ENCODE data around the gene C9orf72.
"Not testable (repeated sequence)": the region's sequence is repeated elsewhere in the genome, so short reads cannot be mapped to it uniquely, and the experiment has no call there.

Gene C9orf72, protein sequence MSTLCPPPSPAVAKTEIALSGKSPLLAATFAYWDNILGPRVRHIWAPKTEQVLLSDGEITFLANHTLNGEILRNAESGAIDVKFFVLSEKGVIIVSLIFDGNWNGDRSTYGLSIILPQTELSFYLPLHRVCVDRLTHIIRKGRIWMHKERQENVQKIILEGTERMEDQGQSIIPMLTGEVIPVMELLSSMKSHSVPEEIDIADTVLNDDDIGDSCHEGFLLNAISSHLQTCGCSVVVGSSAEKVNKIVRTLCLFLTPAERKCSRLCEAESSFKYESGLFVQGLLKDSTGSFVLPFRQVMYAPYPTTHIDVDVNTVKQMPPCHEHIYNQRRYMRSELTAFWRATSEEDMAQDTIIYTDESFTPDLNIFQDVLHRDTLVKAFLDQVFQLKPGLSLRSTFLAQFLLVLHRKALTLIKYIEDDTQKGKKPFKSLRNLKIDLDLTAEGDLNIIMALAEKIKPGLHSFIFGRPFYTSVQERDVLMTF

DNA sequence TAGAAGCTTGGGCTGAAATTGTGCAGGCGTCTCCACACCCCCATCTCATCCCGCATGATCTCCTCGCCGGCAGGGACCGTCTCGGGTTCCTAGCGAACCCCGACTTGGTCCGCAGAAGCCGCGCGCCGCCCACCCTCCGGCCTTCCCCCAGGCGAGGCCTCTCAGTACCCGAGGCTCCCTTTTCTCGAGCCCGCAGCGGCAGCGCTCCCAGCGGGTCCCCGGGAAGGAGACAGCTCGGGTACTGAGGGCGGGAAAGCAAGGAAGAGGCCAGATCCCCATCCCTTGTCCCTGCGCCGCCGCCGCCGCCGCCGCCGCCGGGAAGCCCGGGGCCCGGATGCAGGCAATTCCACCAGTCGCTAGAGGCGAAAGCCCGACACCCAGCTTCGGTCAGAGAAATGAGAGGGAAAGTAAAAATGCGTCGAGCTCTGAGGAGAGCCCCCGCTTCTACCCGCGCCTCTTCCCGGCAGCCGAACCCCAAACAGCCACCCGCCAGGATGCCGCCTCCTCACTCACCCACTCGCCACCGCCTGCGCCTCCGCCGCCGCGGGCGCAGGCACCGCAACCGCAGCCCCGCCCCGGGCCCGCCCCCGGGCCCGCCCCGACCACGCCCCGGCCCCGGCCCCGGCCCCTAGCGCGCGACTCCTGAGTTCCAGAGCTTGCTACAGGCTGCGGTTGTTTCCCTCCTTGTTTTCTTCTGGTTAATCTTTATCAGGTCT, at the start of gene C9orf72:
C9orf72 (minus strand) TSS at position 564 of the 716 bp plus-strand sequence. CDS start 6,361 bp downstream, outside the sequence.
- H3K9me3 ChIP-seq (ENCODE audit: insufficient read depth, low read depth, low read length) = peaks cover under 1% of the 10 kb centered on the region; the same call in 1 of the 2 replicates
- H3K36me3 ChIP-seq (ENCODE audit: insufficient read depth, low read depth, low read length) = no peaks in the 10 kb centered on the region
- peak within 1 kb of the TSS; percentile 89 for H3K9ac ChIP-seq (ENCODE audit: low read depth, low read length)
- H3K27ac ChIP-seq (ENCODE audit: low read length) = peak within 1 kb of the TSS; percentile 28
- peaks cover 7% of the 10 kb centered on the region; the same call in 1 of the 2 replicates for H3K27me3 ChIP-seq (ENCODE audit: insufficient read depth, low read length)
- peak within 1 kb of the TSS; percentile 99 for H3K4me3 ChIP-seq (ENCODE audit: low read length)
- H3K4me1 ChIP-seq (ENCODE audit: insufficient read depth, low read length) = peaks cover 13% of the 10 kb centered on the region; the same call in 1 of the 2 replicates

DNA sequence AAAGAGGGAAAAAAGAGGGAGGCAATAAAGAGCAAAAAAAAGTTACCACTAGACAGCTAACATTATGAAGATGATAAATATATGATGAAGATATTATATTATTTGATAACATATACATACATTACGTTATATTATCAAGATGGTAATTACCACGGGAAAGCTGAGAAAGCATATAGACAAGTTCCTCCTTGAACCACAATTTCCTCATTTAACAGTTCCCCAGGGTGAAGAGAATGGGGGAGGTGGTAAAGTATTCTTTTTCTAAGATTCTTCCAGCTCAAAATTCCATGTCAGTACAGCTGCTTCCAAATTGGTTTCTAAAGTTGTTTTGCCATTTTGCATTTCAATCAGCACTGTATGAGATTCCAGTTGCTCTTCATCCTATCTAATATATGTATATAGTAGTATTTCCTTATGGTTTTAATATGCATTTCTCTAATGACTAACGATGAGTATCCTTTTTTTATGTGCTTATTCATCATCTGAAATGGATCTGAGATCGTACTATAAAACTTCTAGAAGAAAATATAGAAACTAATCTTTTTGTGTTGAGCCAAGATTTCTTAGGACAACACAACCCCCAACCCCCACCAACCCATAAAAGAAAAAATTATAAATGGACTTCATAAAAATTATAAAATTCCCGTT, 49.5 kb upstream of the C9orf72 start:
- H3K27ac ChIP-seq (ENCODE audit: low read length) = no peak overlapping the region

DNA sequence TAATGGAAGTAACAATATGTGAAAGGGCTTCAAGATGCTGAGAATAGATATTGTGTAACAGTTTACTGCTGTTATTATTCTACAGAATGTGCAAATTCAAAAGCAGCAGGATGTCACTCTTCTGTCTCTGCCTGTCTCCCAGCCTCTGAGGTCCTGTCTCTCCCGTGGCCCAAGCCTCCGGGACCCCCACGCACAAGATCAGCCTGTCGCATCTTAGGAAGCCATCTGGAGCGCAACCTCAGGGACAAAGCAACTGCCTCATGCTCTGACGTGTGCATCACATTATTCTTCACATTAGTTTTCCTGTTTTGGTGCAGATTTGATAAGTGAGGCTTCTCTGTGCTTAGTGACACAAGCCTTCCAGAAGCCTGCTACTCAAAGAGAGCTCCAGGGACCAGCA, 46.5 kb upstream of the C9orf72 start:
- Histone ChIP-seq H3K4me3 (ENCODE audit: low read length) (no peak overlapping the region), H3K9ac (ENCODE audit: low read depth, low read length) (no peak overlapping the region), H3K27ac (ENCODE audit: low read length) (no peak overlapping the region), H3K27me3 (ENCODE audit: insufficient read depth, low read length) (no peaks in the 10 kb centered on the region), H3K4me1 (ENCODE audit: insufficient read depth, low read length) (no peaks in the 10 kb centered on the region), H3K36me3 (ENCODE audit: insufficient read depth, low read depth, low read length) (no peaks in the 10 kb centered on the region), H3K9me3 (ENCODE audit: insufficient read depth, low read depth, low read length) (no peaks in the 10 kb centered on the region)

More for the DNA sequence above, 49.5 kb upstream of the C9orf72 start:
- 0 out of 2 replicates have a peak, but pooled peaks cover 3% of the 10 kb centered on the region for H3K4me1 ChIP-seq (ENCODE audit: insufficient read depth, low read length)
- H3K36me3 ChIP-seq (ENCODE audit: insufficient read depth, low read depth, low read length) = no peaks in the 10 kb centered on the region
- H3K9ac ChIP-seq (ENCODE audit: low read depth, low read length) = no peak overlapping the region
- H3K9me3 ChIP-seq (ENCODE audit: insufficient read depth, low read depth, low read length) = no peaks in the 10 kb centered on the region
- no peak overlapping the region for H3K4me3 ChIP-seq (ENCODE audit: low read length)
- H3K27me3 ChIP-seq (ENCODE audit: insufficient read depth, low read length) = 0 out of 2 replicates have a peak, but pooled peaks cover 5% of the 10 kb centered on the region

- Histone ChIP-seq H3K9ac (ENCODE audit: low read depth, low read length) (no peak overlapping the region), H3K4me3 (ENCODE audit: low read length) (no peak overlapping the region), H3K4me1 (ENCODE audit: insufficient read depth, low read length) (no peaks in the 10 kb centered on the region), H3K27me3 (ENCODE audit: insufficient read depth, low read length) (no peaks in the 10 kb centered on the region), H3K36me3 (ENCODE audit: insufficient read depth, low read depth, low read length) (no peaks in the 10 kb centered on the region), H3K9me3 (ENCODE audit: insufficient read depth, low read depth, low read length) (no peaks in the 10 kb centered on the region), H3K27ac (ENCODE audit: low read length) (no peak overlapping the region)
Observed at GRCh38 chr9:27618066-27618465, 44.8 kb upstream of the C9orf72 start.

- no peak overlapping the region for H3K9ac ChIP-seq (ENCODE audit: low read depth, low read length)
- H3K4me3 ChIP-seq (ENCODE audit: low read length) = no peak overlapping the region
- H3K4me1 ChIP-seq (ENCODE audit: insufficient read depth, low read length) = no peaks in the 10 kb centered on the region
- no peaks in the 10 kb centered on the region for H3K9me3 ChIP-seq (ENCODE audit: insufficient read depth, low read depth, low read length)
- no peaks in the 10 kb centered on the region for H3K36me3 ChIP-seq (ENCODE audit: insufficient read depth, low read depth, low read length)
- no peak overlapping the region for H3K27ac ChIP-seq (ENCODE audit: low read length)
- H3K27me3 ChIP-seq (ENCODE audit: insufficient read depth, low read length) = no peaks in the 10 kb centered on the region
Observed at GRCh38 chr9:27614551-27614950, 41.3 kb upstream of the C9orf72 start.

DNA sequence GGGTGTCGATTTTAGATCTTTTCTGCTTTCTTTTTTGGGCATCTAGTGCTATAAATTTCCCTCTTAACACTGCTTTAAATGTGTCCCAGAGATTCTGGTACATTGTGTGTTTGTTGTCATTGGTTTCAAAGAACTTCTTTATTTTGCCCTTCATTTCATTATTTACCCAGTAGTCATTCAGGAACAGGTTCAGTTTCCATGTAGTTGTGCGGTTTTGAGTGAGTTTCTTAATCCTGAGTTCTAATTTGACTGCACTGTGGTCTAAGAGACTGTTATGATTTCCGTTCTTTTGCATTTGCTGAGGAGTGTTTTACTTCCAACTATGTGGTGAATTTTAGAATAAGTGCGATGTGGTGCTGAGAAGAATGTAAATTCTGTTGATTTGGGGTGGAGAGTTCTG, 38.8 kb upstream of the C9orf72 start:
- H3K27me3 ChIP-seq (ENCODE audit: insufficient read depth, low read length); H3K9ac ChIP-seq (ENCODE audit: low read depth, low read length); H3K4me1 ChIP-seq (ENCODE audit: insufficient read depth, low read length); H3K9me3 ChIP-seq (ENCODE audit: insufficient read depth, low read depth, low read length); H3K27ac ChIP-seq (ENCODE audit: low read length); H3K36me3 ChIP-seq (ENCODE audit: insufficient read depth, low read depth, low read length); H3K4me3 ChIP-seq (ENCODE audit: low read length): not testable (repeated sequence)

- H3K27ac ChIP-seq (ENCODE audit: low read length) = no peak overlapping the region
- H3K4me3 ChIP-seq (ENCODE audit: low read length) = no peak overlapping the region
- H3K27me3 ChIP-seq (ENCODE audit: insufficient read depth, low read length) = no peaks in the 10 kb centered on the region
- H3K9ac ChIP-seq (ENCODE audit: low read depth, low read length) = no peak overlapping the region
- H3K9me3 ChIP-seq (ENCODE audit: insufficient read depth, low read depth, low read length) = no peaks in the 10 kb centered on the region
- H3K36me3 ChIP-seq (ENCODE audit: insufficient read depth, low read depth, low read length) = no peaks in the 10 kb centered on the region
- H3K4me1 ChIP-seq (ENCODE audit: insufficient read depth, low read length) = no peaks in the 10 kb centered on the region
Observed at GRCh38 chr9:27610622-27611021, 37.3 kb upstream of the C9orf72 start.

GRCh38 chr9:27602954-27603353, 29.7 kb upstream of the C9orf72 start:
- no peaks in the 10 kb centered on the region for H3K9me3 ChIP-seq (ENCODE audit: insufficient read depth, low read depth, low read length)
- H3K4me3 ChIP-seq (ENCODE audit: low read length) = no peak overlapping the region
- no peaks in the 10 kb centered on the region for H3K36me3 ChIP-seq (ENCODE audit: insufficient read depth, low read depth, low read length)
- no peaks in the 10 kb centered on the region for H3K27me3 ChIP-seq (ENCODE audit: insufficient read depth, low read length)
- H3K9ac ChIP-seq (ENCODE audit: low read depth, low read length) = no peak overlapping the region
- no peak overlapping the region for H3K27ac ChIP-seq (ENCODE audit: low read length)
- peaks cover 4% of the 10 kb centered on the region; the same call in 1 of the 2 replicates for H3K4me1 ChIP-seq (ENCODE audit: insufficient read depth, low read length)

GRCh38 chr9:27602142-27602861, 29.0 kb upstream of the C9orf72 start:
- H3K27ac ChIP-seq (ENCODE audit: low read length) = no peak overlapping the region
- H3K9me3 ChIP-seq (ENCODE audit: insufficient read depth, low read depth, low read length) = no peaks in the 10 kb centered on the region
- H3K36me3 ChIP-seq (ENCODE audit: insufficient read depth, low read depth, low read length) = no peaks in the 10 kb centered on the region
- H3K4me1 ChIP-seq (ENCODE audit: insufficient read depth, low read length) = peaks cover 4% of the 10 kb centered on the region; the same call in 1 of the 2 replicates
- no peaks in the 10 kb centered on the region for H3K27me3 ChIP-seq (ENCODE audit: insufficient read depth, low read length)
- H3K9ac ChIP-seq (ENCODE audit: low read depth, low read length) = no peak overlapping the region
- H3K4me3 ChIP-seq (ENCODE audit: low read length) = no peak overlapping the region

- Histone ChIP-seq H3K4me3 (ENCODE audit: low read length) (no peak overlapping the region), H3K9ac (ENCODE audit: low read depth, low read length) (no peak overlapping the region), H3K36me3 (ENCODE audit: insufficient read depth, low read depth, low read length) (no peaks in the 10 kb centered on the region), H3K27ac (ENCODE audit: low read length) (no peak overlapping the region), H3K9me3 (ENCODE audit: insufficient read depth, low read depth, low read length) (no peaks in the 10 kb centered on the region), H3K4me1 (ENCODE audit: insufficient read depth, low read length) (peaks cover 4% of the 10 kb centered on the region; the same call in 1 of the 2 replicates), H3K27me3 (ENCODE audit: insufficient read depth, low read length) (no peaks in the 10 kb centered on the region)
Observed at GRCh38 chr9:27601396-27601795, 28.1 kb upstream of the C9orf72 start.

- H3K36me3 ChIP-seq (ENCODE audit: insufficient read depth, low read depth, low read length) = no peaks in the 10 kb centered on the region
- no peaks in the 10 kb centered on the region for H3K27me3 ChIP-seq (ENCODE audit: insufficient read depth, low read length)
- peaks cover 4% of the 10 kb centered on the region; the same call in 1 of the 2 replicates for H3K4me1 ChIP-seq (ENCODE audit: insufficient read depth, low read length)
- no peaks in the 10 kb centered on the region for H3K9me3 ChIP-seq (ENCODE audit: insufficient read depth, low read depth, low read length)
- no peak overlapping the region for H3K4me3 ChIP-seq (ENCODE audit: low read length)
- no peak overlapping the region for H3K27ac ChIP-seq (ENCODE audit: low read length)
- no peak overlapping the region for H3K9ac ChIP-seq (ENCODE audit: low read depth, low read length)
Observed at GRCh38 chr9:27600256-27600655, 27.0 kb upstream of the C9orf72 start.
